ENCODE data around the gene GAREM1.

Gene GAREM1

DNA sequence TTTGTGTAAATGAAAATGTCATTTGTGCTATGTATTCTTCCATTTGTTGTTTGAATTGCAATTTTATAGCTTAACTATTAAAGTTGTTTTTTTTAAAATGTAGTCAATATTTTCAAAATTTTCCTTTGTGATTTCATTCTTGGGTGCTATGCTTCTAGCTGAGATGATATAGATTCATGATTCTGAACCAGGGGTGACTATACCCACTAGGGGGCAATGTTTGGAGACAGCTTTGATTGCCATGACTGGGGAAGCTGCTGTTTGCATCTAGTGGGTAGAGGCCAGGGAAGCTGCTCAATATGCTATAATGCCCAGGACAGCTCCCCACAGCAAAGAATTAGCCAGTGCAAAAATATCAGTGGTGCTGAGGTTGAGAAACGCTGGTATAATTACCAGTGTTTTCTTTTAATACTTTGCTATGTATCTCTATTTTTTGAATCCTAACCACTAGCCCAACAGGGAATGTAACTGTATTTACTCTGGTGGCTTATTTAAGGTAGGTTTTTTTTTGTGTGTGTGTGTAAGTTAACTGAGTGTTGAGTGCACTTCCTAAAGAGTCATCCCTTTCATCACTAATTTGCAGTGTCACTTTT, 181.1 kb downstream of the GAREM1 start:
- no peak for DNase-seq (ENCODE audit: low read depth)

DNA sequence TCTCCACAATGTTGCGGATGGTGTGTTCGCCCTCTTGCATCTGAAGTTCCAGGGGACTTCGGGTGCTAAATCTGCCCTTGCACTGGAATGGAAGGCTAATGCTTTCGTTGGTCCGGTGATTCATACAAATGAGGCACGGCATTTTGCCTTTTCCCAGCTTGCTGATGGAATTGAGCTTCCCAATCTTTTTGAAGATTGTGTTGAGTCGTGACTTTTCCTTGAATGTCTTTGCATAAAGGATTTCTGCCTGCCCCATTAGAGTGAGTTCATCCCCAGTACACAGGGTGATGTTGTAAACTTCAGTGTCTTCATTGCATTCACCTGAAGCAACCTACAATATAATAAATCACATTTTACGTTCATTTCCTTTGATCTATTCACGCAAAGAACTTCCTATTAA, 182.8 kb downstream of the GAREM1 start:
- DNase-seq (ENCODE audit: low read depth): no peak

DNA sequence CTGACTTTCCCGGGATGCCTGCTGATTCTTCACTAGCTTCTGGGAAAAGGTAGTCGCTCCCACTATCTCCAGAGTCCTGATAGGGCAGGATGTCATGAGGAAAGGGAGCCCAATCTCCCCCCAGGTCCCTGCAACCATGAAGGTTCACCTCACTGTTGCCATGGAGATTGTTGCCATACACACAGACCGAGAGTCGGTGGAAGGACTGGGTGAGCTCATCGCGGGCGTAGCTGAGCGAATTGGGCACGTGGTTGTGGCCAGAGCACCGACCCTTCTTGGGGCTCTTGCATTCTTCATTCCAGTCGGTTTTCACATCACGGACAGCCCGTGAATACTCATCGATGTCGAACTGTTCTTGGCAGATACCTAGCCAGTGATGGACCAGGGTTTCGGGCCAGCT, 183.4 kb downstream of the GAREM1 start:
- DNase-seq (ENCODE audit: low read depth): no peak

DNA sequence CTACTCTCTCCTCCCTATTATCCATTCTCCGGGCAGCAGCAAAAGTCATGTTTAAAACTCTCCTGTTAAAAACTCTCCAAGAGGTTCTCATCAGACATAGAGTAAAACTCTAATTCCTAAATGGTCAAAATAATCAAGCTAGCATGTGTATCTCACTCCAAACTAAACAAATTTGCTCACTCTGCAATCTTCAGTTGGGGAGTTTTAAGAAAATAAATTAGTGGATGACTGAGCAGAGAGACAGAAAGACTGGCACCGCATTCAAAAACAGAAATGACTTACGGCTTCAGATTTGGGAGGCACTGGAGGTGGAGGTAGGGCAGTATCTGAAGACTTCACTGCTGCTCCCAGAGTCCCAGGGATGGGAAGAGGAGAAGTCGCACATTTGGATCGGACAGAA, 183.9 kb downstream of the GAREM1 start:
- DNase-seq (ENCODE audit: low read depth): no peak

DNA sequence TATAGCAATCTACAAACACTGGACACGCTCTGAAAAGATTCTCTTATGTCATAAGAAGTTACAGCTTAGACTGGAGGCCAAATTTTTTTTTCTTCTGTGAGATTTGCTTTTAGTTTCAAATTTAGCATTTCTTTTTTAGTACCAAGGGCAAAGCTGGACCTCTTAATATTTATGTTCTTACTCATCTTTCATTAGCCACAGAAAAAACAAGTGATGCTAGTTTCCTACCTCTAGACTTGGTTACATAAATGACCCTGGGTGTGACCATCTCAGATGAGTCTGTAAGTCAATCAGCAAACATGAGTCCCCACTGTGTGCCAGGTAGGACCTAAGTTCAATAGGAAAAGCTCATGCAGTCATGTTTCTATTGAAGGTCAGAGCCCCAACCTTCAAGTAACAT, 186.4 kb downstream of the GAREM1 start:
- DNase-seq (ENCODE audit: low read depth): no peak

DNA sequence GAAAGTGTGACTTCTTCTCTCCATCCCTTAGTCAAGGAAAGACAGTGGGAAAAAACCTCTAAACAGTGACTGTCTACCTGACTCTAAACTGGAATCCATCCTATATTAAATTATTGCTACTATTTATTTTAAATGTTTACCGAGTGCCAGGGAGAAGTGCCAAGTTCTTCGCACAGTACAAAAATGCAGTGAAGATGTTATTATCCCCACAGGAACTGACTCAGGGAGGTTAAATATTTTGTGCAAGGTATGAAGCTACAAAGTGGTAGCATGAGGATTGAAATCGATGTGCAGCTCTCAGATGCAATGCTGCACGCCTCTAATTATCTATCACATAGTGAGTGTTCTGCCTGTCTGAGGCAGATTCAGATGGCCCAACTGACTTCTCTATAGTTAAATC, 189.8 kb downstream of the GAREM1 start:
- DNase-seq (ENCODE audit: low read depth): no peak

DNA sequence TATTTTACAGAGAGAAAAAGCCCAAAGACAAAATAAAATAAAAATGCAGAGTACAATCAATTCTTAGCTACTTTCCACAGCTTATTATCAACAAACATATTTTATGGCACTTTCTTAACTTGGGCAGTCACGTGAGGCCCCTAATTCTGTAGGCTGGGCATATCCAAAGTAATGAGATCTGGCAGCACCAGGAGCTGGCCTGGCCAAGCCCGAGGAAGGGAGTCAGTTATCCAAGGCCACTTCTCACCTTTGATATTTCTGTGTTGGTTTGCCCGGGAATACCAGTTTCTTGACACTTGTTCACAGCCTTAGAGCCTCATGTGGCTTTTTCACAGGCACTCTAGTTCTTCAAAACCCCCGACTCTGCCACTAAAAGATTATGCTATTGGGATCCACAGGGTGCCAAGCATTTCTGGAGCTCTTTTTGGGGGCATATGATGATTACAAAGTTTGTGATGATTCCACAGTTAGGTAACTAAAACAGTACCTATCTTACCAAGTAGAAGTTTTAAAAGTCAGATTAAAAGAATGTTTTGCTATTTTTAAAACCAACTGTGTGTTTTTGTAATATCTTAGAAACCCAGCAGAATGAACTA, 190.4 kb downstream of the GAREM1 start:
- DNase-seq (ENCODE audit: low read depth): no peak

DNA sequence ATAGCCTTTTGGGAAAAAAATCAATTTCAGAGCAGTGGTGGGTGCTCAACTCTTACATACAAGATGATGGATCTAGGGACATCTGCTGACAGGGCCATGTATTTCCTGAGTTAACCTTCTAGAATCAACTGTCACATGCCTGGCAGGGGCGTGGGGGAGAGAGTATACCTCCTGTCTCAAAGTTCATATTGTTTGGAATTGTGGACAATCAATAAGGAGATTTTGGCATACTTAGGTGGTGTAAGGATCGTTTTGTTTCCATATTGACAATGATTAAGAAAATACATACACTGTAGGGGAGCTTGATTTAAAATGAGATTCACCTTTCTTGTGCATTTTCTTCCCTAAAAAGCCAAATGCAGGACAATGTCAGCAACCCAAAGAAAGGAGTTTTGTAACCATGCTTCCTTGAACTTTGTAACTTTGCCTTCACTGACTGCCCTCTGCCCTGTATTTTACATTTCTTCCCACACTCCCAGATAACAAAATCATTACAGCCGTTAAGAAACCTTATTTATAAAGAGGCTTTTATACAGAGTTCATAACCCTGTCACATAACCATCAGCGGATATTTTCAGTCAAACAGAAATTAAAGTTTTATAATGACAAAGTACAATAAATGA, 192.4 kb downstream of the GAREM1 start:
- no peak for DNase-seq (ENCODE audit: low read depth)

DNA sequence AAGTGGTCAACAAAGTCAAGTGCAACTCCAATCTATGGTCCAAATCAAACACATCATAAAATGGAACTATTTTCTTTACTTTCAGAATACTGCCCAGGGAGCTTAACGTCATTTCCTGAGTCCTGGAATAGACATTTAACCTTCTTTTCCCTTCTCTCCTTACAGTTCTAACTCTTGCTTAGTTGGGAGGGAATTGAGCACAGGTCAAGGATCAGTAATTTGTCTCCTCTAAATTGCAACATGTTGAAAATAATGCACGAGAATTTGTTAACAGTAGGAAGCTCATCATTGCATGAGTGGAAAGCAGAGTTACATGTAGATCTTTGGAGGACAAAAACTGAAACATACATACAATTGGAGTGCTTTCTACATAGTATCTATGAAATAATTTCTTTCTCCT, 193.1 kb downstream of the GAREM1 start:
- DNase-seq (ENCODE audit: low read depth): no peak

DNA sequence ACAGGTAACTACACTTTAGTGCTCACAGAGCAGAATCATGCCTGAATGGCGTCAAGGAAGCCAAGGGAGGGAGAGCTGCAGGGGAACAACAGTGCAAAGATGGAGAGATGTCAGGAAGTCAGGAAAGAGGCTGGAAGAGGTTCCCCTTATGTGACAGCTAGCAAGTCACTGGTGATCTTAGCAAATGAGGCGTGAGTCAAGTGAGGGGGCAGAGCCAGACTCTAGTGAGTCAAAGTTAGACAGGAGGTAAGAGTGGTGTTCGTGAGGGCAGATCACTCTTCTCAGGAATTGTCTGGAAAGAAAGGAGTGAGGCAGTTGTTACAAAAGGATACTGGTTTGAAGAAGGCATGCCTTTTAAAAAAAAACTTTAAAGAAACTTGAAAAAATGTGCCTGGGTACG, 193.8 kb downstream of the GAREM1 start:
- DNase-seq (ENCODE audit: low read depth): no peak

DNA sequence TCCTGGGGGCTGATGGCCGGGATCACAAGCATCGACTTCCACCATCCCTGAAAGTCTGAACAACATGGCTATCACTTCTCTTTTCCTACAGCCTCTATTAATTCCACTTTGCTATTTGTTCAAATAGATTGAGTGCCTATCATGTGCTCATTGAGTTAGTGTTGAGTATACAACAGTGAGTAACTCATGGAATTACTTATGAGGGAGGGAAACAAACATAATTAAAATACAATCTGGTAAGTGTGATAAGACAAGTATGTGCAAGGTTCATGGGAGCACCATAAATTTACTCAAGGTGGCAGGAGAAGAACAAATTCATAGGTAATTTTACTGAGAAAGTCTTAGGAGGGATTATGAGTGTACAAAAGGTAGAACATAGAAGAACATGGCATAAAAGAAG, 194.4 kb downstream of the GAREM1 start:
- no peak for DNase-seq (ENCODE audit: low read depth)

DNA sequence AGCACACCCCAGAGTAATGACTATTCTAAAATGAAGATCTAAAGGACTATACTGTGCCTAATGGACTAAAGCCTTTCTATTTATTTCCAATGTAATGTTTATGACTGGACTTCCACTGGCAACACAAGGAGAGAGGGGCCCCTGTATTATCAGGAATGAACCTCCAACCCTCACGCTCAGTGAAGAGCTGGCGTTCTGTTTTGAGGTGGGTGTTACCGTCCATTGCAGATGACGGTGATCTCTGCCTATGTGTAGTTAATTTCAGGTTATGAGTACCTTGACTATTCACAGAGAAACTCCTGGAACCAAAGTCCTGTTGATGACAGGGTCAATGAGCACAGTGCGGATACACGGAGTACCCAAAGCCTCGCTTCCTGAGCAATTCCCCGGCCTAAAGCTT, 195.5 kb downstream of the GAREM1 start:
- no peak for DNase-seq (ENCODE audit: low read depth)

DNA sequence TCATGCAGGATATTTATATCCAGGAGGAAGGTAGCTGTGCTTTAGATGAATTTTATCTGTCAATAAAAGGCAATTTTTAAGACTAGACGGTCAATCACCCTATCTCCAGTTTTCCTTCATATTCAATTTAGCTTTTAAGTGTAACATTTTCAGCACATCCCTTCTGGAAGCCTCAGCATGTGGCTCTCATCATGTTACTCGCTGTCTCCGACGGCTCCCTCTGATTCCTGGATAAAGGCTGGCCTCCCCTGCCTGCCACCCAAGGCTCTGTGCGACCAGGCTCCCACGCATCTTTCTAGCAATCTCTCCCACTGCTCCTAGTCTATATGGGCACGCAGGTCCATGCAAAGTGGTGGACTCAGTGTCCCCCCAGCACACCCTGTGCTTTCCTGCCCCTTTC, 196.4 kb downstream of the GAREM1 start:
- no peak for DNase-seq (ENCODE audit: low read depth)

DNA sequence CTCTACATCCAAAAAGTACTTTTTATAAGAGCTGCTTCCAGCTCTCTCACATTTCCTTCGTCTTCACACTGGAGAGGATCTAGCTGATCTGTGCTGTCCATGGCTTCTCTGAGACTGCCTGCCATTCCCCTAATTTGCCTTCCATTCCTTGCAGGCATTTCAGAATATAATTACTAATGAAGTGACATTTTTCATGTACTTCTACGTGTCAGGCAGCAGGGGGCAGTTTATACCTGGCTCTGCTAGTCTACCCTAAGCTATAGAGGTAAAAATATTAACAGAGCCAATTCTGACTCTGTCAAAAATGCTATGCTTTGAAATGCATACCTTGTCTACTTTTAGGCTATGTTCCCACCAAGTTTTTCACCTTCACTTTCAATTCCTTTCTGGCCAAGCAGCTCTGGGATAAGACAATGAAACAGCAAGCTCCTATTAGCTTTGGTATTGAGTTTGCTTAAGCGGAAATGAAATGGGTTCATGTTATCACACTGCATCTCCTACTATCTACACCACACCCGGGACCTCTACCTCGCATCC, 198.9 kb downstream of the GAREM1 start:
- DNase-seq (ENCODE audit: low read depth): no peak

DNA sequence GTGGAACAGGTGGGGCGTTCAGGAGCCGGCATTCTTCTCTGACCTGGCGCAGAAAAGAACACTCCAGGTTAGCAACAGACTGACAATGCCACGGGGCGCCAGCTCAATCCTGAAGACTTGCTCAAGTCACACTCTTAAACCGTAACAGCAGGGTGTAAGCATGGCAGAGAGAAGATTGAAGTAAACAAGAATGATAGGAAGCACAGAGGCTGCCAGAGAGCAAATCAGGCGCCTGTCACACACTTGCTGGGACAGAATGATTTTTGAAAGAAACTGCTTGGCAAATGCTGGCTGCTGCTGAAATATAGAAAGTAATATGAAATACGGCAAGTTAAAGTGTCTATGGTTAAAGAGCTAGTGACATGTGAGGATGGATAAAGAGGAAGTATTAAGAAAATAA, 200.3 kb downstream of the GAREM1 start:
- DNase-seq (ENCODE audit: low read depth): no peak

DNA sequence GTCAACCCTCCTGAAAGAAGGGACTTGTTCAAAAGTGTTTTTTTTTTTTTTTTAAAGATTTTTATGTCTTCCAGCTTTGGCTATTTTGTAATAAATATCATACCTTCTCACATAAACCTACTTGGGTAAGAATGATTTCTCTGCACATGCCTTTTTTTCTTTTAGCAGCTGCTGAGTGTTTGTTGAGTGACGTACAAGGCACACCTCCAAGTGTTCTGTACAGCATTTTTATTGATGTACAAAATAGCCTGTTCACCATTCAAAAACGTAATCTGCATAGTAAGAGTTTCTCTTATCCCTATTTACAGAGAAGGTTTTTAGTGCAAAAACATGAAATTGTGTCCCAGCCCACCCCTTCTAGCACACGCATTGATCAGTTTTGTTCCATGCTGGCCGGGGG, 203.2 kb downstream of the GAREM1 start:
- no peak for DNase-seq (ENCODE audit: low read depth)

DNA sequence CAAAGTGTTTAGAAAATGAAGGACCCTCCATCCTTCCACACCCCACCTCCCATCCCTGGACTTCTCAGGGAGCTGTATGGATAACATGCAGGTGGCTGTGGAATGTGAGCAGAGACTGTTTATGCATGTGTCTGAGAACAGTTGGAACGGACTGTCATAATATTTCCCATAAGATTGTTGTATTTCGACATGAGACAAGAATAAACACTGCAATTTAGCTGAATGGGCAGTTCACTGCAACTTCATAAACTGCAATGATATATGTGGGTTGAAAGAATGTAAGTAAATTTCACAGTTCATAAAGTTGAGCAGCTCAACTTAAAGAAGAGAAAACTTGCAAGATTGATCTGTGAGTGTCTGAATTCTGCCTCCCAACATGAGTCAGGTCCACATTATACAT, 206.3 kb downstream of the GAREM1 start:
- DNase-seq (ENCODE audit: low read depth): no peak

DNA sequence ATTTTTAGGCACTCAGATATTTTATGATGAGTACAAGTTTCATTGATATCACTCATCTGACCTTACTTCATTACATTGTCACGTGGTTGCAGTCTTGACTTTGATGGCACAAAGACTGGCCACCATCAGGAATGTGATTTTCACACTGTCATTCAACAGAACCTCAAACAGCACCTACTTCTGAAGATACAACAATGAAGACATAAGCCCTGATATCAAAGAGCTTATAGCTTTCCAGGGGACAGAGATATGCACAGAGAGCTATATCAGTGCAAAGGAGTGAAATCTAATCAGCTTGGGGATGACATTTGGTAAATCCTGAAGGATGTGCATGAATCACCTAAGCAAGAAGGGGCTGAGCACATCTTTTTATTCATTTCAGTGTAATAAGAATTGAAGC, 208.6 kb downstream of the GAREM1 start:
- no peak for DNase-seq (ENCODE audit: low read depth)

DNA sequence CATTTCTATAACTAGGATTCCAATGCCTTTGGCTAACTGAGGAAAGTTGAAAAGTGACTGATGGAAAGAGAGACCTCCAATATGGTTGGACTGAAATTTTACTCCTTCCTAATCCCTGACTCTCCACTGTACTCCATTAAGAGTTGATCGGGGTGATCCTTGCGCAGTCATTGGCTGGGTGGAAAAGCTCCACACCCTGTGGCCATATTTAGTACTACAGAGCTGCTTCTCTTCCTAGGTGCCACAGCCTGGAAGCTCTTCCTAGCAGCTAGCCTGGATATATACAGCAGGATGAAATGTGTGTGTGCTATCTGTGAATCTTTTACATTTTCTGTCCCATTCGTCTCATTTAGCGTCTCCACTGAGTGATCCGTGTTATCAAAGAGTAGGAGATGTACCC, 209.7 kb downstream of the GAREM1 start:
- no peak for DNase-seq (ENCODE audit: low read depth)

DNA sequence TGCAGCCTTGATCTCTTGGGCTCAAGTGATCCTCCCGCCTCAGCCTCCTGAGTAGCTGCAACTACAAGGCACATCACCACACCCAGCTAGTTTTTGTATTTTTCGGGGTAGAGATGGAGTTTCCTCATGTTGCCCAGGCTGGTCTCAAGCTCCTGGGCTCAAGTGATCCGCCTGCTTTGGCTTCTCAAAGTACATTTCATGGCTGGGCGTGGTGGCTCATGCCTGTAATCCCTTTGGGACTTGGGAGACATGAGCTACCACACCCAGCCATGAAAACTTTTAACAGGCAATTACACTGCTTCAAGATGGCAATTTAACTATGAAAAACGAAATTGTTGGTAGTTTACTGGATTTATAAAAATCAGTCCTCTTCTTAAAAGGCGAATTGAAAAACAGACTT, 211.1 kb downstream of the GAREM1 start:
- no peak for DNase-seq (ENCODE audit: low read depth)

DNA sequence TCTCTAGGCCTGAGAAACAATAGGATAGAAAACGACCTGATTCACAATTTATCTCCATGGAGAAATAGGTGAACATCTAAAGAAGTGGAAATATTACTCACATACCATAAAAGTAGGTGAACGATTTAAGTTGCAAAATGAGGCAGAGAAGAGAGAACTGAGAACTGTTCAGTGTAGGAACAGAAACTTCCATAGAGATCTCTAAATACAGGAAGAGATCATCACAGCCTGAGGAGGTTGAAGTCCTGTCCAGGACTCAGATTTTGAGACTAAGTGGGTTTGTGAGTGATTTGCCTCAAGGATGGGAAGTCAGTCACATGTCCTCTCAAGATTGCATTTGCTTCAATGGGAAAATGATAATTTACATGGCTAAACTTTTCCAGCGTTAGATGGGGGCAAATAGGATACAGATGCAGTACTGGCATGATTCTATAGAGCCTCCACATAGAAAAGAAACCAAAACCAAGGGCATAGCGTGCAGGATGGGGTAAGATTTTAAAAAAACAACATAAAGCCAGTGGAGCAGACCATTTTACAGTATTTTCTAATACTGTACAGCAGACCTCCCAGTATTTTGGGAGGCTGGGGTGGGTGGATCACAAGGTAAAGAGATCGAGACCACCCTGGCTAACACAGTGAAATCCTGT, 212.0 kb downstream of the GAREM1 start:
- no peak for DNase-seq (ENCODE audit: low read depth)

DNA sequence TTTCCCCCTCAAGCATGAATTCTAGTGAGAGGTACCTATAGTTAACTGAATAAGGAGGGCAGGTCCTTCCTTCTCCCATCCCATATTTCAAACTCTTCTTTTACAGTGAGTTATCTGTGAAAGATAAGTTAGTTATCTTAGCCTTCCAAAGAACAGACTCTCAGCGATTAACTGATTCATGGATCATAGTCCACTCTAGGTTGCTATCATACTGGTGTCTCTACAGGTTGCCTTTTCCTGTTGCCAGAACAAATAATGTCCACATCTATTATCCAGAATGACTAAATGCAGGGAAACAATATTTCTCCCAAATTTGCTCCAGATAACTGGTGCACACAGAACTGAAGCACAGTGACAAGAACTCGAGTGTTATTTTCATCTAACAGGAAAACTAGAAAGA, 212.5 kb downstream of the GAREM1 start:
- no peak for DNase-seq (ENCODE audit: low read depth)

DNA sequence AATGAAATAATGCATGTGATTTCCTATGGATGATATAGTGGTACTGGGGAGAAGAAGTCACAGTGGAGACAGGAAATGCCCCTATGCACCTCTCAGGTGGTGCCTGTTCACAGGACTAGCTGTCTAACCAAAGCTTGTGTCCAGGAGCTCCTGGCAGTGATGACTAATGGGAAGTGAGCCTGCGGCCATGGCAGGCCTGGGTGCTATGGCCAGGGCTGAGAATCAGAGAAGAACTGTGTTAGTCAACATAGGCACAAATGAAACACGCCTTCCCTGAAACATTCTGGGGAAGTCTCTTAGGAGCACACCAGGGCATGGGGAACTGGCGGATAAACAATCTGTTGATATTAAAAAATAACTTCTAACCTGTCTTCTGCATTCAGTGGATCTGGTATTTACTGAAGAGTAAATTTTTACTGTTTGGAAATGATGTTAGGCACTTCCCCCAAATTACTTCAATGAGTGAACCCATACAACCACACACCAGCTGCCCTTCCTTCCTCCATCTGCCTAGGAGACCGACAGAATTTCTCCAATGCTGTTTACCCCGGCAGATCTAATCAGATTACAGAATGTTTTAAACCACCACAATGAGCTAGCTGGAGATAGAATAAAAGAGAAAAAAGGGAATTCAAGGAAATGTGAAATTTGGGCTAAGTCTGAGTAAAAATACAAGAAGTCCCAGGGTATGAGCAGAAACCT, 213.4 kb downstream of the GAREM1 start:
- DNase-seq (ENCODE audit: low read depth): no peak
